GM23338 (cell line): Measurements from ENCODE around the gene FAF1. TPM values are rescaled to one million over a fixed set of nuclear protein-coding genes. Genes with fewer than 3 reads are reported as not detected.

Experiments
- CREB1 ChIP-seq: fragments of 250-450 bp; sonication (Bioruptor Pico); IDR thresholded peaks from 2 replicates; pipeline ENCODE4 v1.5.0; 2020; ENCODE audit warnings: low read depth, mild to moderate bottlenecking, moderate library complexity
- CTCF ChIP-seq, 2 experiments: fragments of 200-600 bp in 1 of 2; sonication (generic) in 1 of 2; conservative IDR thresholded peaks; 2 replicates each; pipeline versions ENCODE4 v1.5.1 to v1.6.1; 2016 to 2017; ENCODE audit warnings: antibody characterized with exemption in 2 of 2, low read depth in 2 of 2, mild to moderate bottlenecking in 2 of 2, moderate library complexity in 1 of 2
- ETS1 ChIP-seq: IDR thresholded peaks from 2 replicates; pipeline ENCODE4 v1.6.1; 2016; ENCODE audit warnings: antibody characterized with exemption
- EZH2 ChIP-seq: fragments of 200-600 bp; sonication (generic); IDR thresholded peaks from one replicate; pipeline ENCODE4 v1.8.0; 2017; ENCODE audit warnings: antibody characterized with exemption, mild to moderate bottlenecking, low read depth; ENCODE audit not compliant: unreplicated experiment
- JUNB ChIP-seq: IDR thresholded peaks from one replicate; pipeline ENCODE4 v1.6.1; 2016; ENCODE audit warnings: antibody characterized with exemption; ENCODE audit not compliant: unreplicated experiment
- NANOG ChIP-seq: IDR thresholded peaks from 2 replicates; pipeline ENCODE4 v1.6.1; 2016; ENCODE audit warnings: antibody characterized with exemption, borderline replicate concordance
- POLR2AphosphoS5 ChIP-seq: IDR thresholded peaks from 2 replicates; pipeline ENCODE4 v1.6.1; 2016; ENCODE audit warnings: antibody characterized with exemption, low read depth
- REST ChIP-seq: IDR thresholded peaks from one replicate; pipeline ENCODE4 v1.6.1; 2018; ENCODE audit warnings: antibody characterized with exemption; ENCODE audit not compliant: unreplicated experiment
- STAT1 ChIP-seq: IDR thresholded peaks from one replicate; pipeline ENCODE4 v1.6.1; 2016; ENCODE audit warnings: antibody characterized with exemption; ENCODE audit not compliant: unreplicated experiment
- ZNF114 ChIP-seq: fragments of 250-450 bp; sonication (Bioruptor Pico); IDR thresholded peaks from 2 replicates; pipeline ENCODE4 v1.5.0; 2020; ENCODE audit warnings: mild to moderate bottlenecking, moderate library complexity
- ZNF331 ChIP-seq: fragments of 250-450 bp; sonication (Bioruptor Pico); IDR thresholded peaks from 2 replicates; pipeline ENCODE4 v1.5.0; 2020; ENCODE audit warnings: low read depth, mild to moderate bottlenecking, moderate library complexity
- ZNF462 ChIP-seq: fragments of 250-450 bp; sonication (Bioruptor Pico); IDR thresholded peaks from 2 replicates; pipeline ENCODE4 v1.5.0; 2020; ENCODE audit warnings: mild to moderate bottlenecking, moderate library complexity
- polyA plus RNA-seq: library from polyadenylated mRNA; unstranded; fragments of >200 nt; fragmentation: Nextera tagmentation; extraction: Ambion mirVana; gene quantifications from 2 replicates; pipeline ENCODE4 v1.2.1, GENCODE V29; 2016
- total RNA-seq: library from RNA; depleted of rRNA; stranded (reverse); fragments of >200 nt; shearing (Covaris generic); gene quantifications from 2 replicates; pipeline ENCODE4 v1.2.3, GENCODE V29; 2014

Gene FAF1
- total and polyA plus RNA-seq, 2 experiments from 2014 or later = 24.1 to 53.2 TPM

DNA sequence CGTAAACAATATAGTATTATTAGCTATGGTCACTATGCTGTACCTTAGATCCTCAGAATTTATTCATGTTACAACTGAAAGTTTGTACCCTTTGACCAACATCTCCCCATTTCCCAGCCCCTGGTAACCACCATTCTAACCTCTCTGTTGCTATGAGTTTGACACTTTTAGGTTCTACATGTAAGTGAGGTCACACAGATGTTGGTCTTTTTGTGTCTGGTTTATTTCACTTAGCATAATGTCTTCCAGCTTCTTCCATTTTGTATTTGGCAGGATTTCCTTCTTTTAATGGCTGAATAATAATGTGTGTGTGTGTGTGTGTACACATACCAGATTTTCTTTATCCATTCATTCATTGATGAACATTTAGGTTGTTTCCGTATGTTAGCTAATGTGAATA is 139.5 kb downstream of the FAF1 start (continued):
- TF ChIP-seq ZNF462 (CRISPR knock-in tag) (no peak), CREB1 (CRISPR knock-in tag) (no peak), CTCF (conservative IDR thresholded peaks at IDR 0.05; ENCODE audit: low read depth in 2 of 2) (no peak), JUNB (no peak), ZNF331 (CRISPR knock-in tag) (no peak), POLR2AphosphoS5 (no peak), ZNF114 (CRISPR knock-in tag) (no peak), STAT1 (no peak), REST (no peak), NANOG (no peak), ETS1 (no peak), EZH2 (no peak)
